NCI-H1048 (cell line): ENCODE measurements around the gene CEP95.
"Not testable (repeated sequence)": the region's sequence is repeated elsewhere in the genome, so short reads cannot be mapped to it uniquely, and the experiment has no call there.

Experiments
- DNase-seq: peaks from one replicate; lab custom pipeline; 2025; lab: John Stamatoyannopoulos, UW

The CEP95 gene

GRCh38 chr17:64575431-64575830, 68.7 kb downstream of the CEP95 start:
- no peak for DNase-seq

GRCh38 chr17:64577025-64577424, 70.2 kb downstream of the CEP95 start:
- DNase-seq: not testable (repeated sequence)

- no peak for DNase-seq
Observed at GRCh38 chr17:64579917-64580316, 73.1 kb downstream of the CEP95 start.

GRCh38 chr17:64580384-64581315, 73.9 kb downstream of the CEP95 start:
- DNase-seq: no peak

- no peak for DNase-seq
Observed at GRCh38 chr17:64583038-64583437, 76.3 kb downstream of the CEP95 start.

- DNase-seq: no peak
Observed at GRCh38 chr17:64585146-64585545, 78.4 kb downstream of the CEP95 start.
